Caki2 (cell line): ENCODE data around the gene RNF166. TPM values are rescaled to one million over a fixed set of nuclear protein-coding genes. Genes with fewer than 3 reads are reported as not detected.

Source experiments
- DNase-seq: peaks from one replicate; pipeline ENCODE4 v3.0.0-alpha.2; 2015; ENCODE audit warnings: low read depth
- in situ Hi-C: cut with HindIII; loops from 2 replicates; pipeline ENCODE4 v1.10.0; 2016; ENCODE audit warnings: low sequenced_read_pairs, low pct_unique_long_range_greater_than_20kb, mixed read lengths
- total RNA-seq: library from RNA; depleted of rRNA; stranded (reverse); fragments of >200 nt; shearing (Covaris generic); gene quantifications from 2 replicates; pipeline ENCODE4 v1.2.3, GENCODE V29; 2014; ENCODE audit warnings: low replicate concordance

Gene RNF166
- total RNA-seq, 1 experiment from 2014 or later: 24.4 TPM

DNA sequence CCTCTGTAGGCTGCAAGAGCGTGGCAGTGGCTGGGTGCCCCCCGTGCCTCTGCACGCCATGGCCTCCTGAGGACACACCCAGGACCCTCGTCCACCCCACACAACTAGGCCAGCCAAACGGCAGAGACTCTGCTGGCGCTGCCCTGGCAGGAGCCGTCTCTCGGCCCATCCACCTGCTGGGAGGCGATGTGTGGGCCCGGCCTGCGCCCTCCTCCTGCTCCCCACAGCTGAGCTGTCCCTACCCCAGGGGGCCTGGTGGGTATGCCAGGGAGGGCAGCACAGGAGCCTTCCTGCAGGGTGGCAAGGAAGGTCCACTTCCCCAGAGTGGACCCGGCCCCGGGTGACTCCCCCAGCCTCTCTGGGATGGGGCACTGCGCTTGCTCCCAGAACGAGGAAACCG, 7.0 kb downstream of the RNF166 start:
- no peak for DNase-seq
- in situ Hi-C loops: no loop called here

DNA sequence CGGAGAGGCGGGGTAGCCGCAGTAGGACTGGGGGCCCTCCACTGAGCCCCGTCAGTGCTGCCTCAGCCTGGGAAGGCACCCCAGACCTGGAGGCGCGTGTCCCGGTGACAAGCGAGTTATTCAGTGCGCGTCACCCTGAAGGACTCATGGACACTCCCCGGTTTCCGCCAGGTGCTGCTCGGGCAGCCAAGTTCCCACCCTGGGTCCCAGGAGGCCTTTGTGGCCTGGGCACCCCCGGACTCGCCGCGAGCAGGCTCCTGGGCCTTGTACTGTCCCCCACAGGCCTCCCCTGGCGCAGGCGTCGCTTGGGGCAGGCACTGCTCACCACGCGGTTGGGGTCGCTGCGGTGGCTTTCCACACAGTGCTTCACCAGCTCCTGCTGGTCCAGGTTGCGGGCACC, 7.6 kb downstream of the RNF166 start:
- DNase-seq: no peak
- in situ Hi-C loops: no loop called here

- no peak for DNase-seq
- in situ Hi-C loops: no loop called here
Measured at GRCh38 chr16:88697831-88698615, 8.2 kb downstream of the RNF166 start.

- in situ Hi-C loops: no loop called here
- DNase-seq: no peak
Measured at GRCh38 chr16:88697116-88697830, 8.9 kb downstream of the RNF166 start.

- DNase-seq: no peak
- in situ Hi-C loops: no loop called here
Measured at GRCh38 chr16:88696441-88696840, 9.8 kb downstream of the RNF166 start.

GRCh38 chr16:88695753-88696152, 10.5 kb downstream of the RNF166 start:
- in situ Hi-C loops: no loop called here
- no peak for DNase-seq

- no peak for DNase-seq
- in situ Hi-C loops: no loop called here
Measured at GRCh38 chr16:88695218-88695617, 11.0 kb downstream of the RNF166 start.

GRCh38 chr16:88694221-88695087, 11.8 kb downstream of the RNF166 start:
- no peak for DNase-seq
- in situ Hi-C loops: no loop called here

- no peak for DNase-seq
- in situ Hi-C loops: no loop called here
Measured at GRCh38 chr16:88693420-88694177, 12.6 kb downstream of the RNF166 start.

DNA sequence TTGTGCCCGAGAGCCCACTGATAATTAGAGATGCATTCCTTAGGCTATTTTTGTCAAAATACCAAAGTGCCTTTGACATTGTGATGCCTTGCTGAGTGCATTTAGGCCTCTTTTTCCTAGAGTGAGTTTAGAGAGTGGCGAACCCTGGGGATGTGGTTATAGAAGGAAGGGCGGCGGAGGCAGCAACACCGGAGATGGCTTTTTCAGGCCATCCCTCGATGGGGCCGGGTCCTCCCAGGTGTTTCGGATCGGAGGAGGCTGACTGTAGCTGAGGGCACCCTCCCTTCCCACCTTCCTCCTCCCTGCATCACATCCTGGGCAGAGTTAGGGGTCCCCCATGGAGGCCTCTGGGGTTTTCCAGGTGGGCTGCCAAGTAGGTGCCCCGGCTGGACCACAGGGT, 13.3 kb downstream of the RNF166 start:
- DNase-seq: no peak
- in situ Hi-C loops: no loop called here

GRCh38 chr16:88691924-88692560, 14.2 kb downstream of the RNF166 start:
- in situ Hi-C loops: no loop called here
- no peak for DNase-seq

- in situ Hi-C loops: no loop called here
- no peak for DNase-seq
Measured at GRCh38 chr16:88691129-88691813, 14.9 kb downstream of the RNF166 start.

DNA sequence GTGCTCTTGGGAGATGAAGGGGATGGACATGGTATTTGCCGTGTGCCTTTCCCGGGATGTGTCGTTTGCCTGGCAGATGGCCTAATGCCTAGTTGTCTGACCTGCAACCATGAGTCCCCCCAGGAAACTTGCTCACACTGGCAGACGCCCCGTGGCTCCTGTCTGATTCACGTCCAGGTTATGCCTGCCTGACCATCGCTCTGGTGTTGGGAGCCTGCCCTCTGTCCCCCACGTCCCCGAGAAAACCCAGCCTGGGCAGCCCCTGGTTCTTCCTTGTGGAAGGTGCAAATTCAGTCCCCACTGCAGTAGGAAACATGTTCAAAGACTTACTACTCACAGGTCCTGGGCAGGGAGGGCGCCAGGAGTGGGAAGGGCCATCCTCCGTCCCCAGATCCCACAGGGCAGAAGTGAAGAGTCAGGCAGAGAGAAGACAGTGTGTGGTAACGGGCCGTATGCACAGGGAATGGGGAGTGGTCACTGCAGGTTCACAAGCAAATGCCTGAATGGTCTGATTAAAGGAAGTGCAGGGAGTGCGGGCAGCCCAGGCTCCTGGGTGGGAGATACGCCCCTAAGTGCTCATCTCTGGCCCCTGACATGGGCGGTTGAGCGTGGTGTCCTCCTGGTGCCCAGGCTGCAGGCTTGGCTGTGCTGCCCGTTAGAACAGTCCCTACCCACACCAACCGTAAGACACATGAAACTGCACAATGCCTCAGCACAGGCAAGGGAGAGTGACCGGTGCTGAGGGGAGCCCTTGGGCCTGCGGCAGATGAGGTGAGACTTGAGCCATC, 15.7 kb downstream of the RNF166 start:
- in situ Hi-C loops: no loop called here
- no peak for DNase-seq

DNA sequence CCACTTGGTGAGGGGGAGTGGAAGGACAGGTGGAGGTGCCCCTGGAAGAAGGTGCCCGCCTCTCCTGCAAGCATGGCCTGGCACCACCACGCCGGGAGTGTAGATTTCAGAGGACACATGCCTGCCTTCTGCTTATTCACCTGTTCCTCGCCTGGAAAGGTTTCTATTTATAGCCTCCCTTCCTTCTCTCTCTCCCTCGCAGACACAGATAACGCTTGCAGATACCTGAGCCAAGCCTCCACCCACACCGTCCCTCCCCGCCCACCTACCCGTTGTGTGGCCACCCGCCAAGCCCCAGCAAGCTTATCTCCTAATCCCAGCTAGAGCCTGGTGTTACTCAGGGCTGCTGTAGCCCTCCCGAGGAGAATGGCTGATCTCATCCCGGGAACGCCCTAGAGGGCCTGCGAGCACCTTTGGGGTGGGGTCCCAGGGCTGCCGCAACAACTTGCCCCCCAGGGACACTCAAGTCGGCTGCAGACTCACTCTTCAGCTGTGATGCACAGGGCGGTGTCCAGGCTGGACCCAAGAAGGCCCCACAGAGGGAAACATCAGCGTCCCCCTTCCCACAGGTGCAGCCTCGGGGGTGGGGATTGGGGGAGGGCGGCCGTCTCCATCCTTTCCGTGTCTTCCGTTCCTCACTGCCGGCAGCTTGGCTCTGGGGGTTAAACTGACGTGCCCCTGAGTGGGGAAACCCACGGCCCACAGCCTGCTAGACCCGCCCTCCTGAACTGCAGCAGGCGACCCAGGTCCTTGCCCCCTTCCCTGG, 18.0 kb downstream of the RNF166 start:
- in situ Hi-C loops: no loop called here
- DNase-seq: no peak

DNA sequence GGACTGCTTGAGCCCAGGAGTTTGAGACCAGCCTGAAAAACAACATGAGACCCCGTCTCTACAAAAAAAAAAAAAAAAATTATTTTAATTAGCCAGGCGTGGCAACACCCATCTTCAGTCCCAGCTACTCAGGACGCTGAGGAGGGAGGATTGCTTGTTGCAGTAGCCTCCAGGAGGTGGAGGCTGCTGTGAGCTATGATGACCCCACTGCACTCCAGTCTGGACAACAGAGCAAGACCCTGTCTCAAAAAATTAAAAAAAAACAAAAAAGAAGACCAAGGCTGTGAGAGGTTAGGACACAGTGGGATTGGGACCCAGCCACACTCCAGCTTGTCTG, 18.6 kb downstream of the RNF166 start:
- in situ Hi-C loops: no loop called here
- DNase-seq: no peak

GRCh38 chr16:88687254-88687576, 19.0 kb downstream of the RNF166 start:
- in situ Hi-C loops: no loop called here
- no peak for DNase-seq
